ENCODE measurements around the gene PSG1. TPM values are rescaled to one million over a fixed set of nuclear protein-coding genes. Genes with fewer than 3 reads are reported as not detected.
"Not testable (repeated sequence)": the region's sequence is repeated elsewhere in the genome, so short reads cannot be mapped to it uniquely, and the experiment has no call there.

The PSG1 gene
- total RNA-seq, 1 donor from 2014 or later: not detected

DNA sequence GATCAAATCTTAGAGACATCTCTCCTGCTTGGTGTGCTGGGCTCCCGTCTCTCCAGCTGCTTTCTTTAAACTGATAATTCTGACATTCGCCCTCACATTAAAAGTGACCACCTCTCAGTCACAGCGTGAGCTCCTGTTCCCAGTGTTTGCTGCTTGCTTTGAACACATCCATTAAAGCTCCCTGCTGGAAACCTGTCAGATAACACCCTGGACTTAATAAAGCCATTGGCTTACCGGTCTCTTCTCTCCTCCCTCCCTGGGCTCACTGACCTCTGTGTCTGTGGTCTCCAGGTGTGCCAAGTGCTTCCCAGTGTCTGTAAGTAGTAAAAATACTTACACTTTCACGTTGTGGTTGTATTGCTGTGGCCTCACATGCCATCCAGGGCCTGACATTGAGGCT is 2.5 kb upstream of the PSG1 start:
- DNase-seq (ENCODE audit: low spot score): not testable (repeated sequence)

DNA sequence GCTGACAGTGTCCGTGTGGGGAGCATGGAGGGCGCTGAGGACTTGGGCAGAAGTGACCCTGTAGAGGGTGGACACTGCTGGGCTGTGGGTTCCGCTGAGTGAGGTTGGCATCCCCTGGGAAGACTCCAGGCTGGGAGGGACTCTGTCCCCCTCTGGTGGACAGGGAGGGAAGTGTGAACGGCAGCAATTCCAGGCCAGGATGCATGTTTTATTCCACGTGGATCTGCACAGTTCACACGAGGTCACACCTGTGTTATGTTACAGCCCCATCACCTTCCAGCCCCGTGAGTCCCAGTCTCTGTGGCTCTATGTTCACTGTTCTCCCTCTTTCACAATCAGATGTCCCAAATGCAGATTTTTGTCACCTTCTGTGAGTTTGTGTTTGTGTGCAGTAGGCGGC is 1.8 kb upstream of the PSG1 start:
- DNase-seq (ENCODE audit: low spot score): not testable (repeated sequence)

DNA sequence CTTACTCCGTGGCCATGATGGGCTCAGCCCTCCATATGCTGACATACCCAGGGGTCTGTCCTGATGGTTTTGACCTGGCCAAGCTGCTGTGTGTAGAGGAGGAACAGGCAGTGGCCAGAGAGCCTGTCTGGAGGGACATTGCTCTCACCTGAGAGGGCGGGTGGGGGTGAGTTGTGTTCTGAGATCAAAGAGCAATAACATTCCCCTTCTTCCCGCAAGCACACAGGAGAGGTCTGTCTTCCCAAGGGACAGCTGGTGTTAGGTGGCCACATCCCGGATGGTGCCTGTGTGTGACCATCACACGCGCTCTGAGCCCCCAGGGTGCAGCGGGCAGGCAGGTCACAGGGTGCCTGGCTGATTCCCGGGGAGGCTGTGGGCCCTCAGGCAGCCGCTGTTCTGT is 1.1 kb upstream of the PSG1 start:
- not testable (repeated sequence) for DNase-seq (ENCODE audit: low spot score)

DNA sequence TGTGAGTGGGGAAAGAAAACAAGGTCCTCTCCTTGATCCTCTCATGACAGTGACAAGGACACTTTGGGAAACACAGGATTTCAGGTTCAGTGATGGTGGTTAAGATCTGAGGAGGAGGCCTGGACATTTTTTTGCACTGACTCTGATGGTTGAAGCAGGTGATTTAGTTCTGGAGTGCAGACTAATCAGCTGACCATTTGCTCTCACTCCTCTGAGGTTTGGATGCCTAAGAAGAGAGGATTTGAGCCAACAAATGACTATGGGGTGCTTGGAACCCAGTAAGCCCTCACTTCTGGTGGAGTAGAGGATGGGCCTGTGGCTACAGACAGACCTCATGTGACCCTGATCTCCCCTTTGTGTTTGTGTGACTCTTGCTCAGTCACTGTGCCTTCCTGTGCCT is 2.9 kb downstream of the PSG1 start:
- not testable (repeated sequence) for DNase-seq (ENCODE audit: low spot score)

DNA sequence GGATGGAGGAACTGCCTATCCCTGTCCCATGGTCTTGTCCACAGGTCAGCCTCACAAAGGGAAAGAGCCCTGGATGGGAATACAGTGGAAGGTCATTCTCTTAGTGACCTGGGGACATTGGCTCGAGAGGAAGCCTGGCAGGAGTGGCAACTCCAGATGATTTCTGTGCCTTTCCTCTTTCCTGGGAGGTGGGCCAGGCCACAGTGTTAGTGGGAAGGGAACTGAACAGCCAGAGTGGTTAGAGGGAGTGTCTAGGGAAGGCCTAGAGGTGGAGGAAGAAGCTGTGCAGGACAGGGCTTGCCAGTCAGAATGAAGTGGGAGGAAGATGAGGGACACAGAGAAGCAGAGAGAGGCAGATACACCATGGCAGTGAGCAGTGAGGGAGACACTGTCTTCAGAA is 3.6 kb downstream of the PSG1 start:
- not testable (repeated sequence) for DNase-seq (ENCODE audit: low spot score)

DNA sequence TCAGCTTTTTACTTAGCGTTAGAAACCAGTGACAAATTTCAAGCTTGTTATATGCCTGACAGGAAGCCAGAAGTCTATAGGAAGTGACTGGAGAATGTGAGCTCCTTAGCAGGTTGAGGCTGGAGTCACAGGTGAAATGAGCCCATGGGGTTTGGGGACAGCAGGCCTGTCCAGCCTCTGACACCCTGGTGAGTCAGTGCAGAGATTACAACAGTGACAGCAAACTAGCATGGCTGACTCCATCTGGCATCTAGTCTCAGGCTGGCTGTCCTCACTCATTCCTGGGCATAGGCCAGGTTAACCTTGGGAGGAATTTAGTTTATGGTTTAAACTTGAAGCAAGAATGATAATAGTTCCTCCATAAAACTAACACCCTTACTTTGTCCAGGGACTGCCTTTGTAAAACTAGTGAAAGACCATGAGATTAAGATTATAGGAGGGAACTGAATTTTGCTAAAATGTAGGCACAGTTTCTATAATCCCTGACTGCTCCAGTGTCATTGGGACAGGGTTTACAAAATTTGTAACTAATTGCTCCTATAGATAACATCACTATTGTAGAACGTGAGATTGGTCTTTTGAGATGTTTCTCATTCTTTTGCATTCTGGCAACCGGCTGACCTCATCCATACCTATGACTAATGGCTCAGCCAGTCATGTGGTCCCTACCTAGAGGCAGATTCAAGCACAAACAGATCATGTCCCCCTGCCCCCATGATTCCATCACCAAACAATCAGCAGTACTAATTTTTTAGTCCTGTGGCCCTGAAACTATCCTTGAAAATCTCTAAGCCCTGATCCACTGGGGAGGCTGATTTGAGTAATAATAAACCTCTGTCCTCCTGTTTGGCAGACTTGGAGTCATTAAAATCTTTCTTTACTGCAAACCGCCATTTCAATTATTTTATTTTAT is 4.4 kb downstream of the PSG1 start:
- DNase-seq (ENCODE audit: low spot score): not testable (repeated sequence)

DNA sequence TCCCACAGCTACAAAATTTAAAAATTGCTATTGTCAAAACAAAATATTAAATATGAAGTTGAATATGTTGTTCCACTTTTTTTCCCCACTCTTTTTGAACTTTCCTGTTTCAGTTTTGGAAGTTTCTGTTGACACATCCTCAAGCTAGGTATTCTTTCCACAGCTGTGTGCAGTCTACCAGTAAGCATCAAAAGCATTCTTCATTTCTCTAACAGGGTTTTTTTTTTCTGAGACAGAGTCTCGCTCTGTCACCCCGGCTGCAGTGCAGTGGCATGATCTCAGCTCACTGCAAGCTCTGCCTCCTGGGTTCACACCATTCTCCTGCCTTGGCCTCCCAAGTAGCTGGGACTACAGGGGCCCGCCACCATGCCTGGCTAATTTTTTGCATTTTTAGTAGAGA is 5.4 kb downstream of the PSG1 start:
- DNase-seq (ENCODE audit: low spot score): not testable (repeated sequence)

DNA sequence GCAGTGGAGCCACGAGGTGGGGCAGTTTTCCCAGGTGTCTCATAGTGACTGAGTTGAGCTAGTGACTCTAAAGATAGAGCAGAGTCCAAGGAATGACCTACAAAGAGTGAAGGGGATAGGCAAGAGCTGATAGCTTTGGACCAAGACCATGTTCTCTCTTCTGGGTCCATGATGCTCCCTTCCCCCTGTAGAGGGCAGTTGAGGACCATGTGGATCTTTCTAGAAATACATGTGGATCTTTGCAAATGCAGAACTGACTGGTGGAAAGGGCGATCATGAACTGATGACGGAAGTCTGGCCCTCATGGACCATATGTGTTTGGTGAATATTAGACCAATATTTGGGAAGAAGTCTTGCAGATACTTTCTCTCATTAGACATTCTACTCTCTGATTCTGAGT is 6.9 kb downstream of the PSG1 start:
- no peak for DNase-seq (ENCODE audit: low spot score)

DNA sequence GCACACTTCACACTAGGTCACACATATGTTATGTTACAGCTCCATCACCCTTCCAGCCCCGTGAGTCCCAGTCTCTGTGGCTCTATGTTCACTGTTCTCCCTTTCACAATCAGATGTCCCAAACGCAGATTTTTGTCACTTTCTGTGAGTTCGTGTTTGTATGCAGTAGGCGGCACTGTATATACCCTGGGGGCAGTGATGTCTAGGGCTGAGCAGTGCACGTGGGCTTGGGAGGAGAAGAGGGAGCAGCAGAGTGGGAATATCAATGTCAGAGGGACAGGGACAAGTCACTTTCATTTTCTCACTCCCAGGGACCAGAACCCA is 22.0 kb downstream of the PSG1 start:
- no peak for DNase-seq (ENCODE audit: low spot score)

DNA sequence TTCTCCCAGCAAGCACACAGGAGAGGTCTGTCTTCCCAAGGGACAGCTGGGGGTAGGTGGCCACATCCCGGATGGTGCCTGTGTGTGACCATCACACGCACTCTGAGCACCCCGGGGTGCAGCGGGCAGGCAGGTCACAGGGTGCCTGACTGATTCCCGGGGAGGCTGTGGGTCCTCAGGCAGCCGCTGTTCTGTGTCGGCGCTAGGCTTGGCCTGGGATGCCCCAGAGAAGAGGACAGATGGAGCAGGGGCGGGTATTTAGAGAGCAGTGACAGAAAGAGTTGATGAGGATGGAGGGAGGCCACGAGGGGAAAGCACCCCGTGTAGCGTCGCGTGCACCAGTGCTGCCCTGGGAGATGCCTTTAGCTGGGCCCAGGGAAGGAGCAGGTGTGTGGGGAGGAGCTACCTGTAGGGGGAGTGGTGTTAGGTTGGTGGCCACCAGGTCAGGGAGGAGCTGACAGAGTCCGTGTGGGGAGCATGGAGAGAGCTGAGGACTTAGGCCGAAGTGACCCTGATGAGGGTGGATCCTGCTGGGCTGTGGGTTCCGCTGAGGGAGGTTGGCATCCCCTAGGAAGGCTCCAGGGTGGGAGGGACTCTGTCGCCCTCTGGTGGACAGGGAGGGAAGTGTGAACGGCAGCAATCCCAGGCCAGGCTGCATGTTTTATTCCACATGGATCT is 22.5 kb downstream of the PSG1 start:
- not testable (repeated sequence) for DNase-seq (ENCODE audit: low spot score)

DNA sequence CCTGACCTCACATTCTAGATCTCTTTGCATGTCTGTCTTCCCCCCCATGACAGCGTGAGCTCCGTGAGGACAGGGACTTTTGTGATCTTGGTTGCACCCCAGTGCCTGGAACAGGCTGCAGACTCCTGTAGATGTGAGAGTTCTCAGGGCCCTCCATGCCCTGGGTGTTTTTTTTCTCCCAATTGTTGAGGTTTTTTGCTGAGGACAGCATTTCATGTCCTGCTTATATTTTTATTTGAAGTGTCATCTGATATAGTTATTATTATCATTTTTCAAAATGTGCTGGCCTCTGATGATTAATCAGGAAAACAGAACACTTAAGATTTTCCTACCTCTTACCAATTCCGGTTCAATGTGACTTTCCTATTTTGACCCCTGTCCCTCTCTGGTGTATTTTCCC is 24.8 kb downstream of the PSG1 start:
- not testable (repeated sequence) for DNase-seq (ENCODE audit: low spot score)

DNA sequence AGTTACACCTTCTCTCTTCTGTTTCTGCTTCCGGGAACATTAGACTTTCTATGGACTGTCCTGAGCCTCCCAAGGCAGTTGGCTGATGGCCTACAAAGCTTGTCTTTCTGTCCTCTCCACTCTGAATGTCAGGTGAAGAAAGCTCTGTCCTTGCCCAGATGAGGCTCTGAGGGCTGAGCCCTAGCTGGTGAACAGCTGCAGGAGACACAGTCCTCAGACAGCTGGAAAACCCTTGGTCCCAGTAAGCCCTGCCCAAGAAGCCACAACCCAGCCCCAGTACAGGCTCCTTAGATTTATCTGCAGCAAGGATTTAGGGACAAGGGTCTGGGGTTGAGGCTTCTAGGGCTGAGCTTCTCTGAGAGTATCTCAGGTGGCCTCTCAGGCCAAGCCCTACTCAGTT is 26.3 kb downstream of the PSG1 start:
- DNase-seq (ENCODE audit: low spot score): not testable (repeated sequence)

DNA sequence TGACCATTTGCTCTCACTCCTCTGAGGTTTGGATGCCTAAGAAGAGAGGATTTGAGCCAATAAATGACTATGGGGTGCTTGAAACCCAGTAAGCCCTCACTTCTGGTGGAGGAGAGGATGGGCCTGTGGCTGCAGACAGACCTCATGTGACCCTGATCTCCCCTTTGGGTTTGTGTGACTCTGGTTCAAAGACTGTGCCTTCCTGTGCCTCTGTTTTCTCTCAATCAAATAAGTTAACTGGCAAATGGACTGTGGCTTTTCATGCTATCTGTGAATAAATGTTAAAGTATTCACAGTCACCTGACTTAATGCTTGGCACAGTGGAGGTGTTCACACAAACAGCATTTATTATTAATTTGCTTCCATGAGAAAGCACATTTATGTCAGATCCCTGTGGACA is 26.7 kb downstream of the PSG1 start:
- not testable (repeated sequence) for DNase-seq (ENCODE audit: low spot score)

DNA sequence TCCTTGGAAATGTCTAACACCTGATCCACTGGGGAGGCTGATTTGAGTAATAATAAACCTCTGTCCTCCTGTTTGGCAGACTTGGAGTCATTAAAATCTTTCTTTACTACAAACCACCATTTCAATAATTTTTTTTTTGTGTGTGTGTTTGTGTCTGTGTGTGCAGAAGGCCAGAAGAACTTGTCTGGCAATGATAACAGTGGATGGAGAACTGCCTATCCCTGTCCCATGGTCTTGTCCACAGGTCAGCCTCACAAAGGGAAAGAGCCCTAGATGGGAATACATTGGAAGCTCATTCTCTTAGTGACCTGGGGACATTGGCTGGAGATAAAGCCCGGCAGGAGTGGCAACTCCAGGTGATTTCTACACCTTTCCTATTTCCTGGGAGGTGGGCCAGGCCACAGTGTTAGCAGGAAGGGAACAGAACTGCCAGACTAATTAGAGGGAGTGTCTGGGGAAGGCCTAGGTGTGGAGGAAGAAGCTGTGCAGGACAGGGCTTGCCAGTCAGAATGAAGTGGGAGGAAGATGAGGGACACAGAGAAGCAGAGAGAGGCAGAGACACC is 27.7 kb downstream of the PSG1 start:
- not testable (repeated sequence) for DNase-seq (ENCODE audit: low spot score)

DNA sequence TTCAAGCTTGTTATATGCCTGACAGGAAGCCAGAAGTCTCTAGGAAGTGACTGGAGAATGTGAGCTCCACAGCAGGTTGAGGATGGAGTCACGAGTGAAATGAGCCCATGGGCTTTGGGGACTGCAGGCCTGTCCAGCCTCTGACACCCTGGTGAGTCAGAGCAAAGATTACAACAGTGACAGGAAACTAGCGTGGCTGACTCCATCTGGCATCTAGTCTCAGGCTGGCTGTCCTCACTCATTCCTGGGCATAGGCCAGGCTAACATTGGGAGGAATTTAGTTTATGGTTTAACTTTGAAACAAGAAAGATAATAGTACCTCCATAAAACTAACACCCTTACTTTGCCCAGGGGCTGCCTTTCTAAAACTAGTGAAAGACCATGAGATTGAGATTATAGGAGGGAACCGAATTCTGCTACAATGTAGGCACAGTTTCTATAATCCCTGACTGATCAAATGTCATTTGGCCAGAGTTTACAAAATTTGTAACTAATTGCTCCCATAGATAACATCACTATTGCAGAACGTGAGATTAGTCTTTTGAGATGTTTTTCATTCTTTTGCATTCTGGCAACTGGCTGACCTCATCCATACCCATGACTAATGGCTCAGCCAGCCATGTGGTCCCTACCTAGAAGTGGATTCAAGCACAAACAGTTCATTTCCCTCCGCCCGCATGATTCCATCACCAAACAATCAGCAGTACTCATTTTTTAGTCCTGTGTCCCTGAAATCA is 28.4 kb downstream of the PSG1 start:
- no peak for DNase-seq (ENCODE audit: low spot score)

DNA sequence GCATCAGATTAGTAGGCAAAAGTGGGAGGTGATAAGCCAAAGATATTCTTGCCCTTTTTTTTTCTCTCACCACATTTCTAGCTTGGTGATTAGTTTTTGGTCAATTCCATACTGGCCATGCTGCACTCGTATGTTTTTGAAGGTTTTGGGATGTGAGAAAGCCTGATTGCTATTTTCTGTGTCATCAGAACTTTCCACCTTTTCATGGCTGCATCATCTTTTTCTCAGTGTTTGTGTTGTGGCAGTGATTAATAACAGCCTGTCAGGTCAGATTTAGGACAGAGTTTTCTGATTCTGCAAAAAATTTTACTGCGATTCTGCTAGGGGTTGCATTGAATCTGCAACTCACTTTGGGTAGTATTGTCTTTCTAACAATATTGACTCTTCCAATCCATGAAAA is 32.9 kb downstream of the PSG1 start:
- DNase-seq (ENCODE audit: low spot score): no peak

DNA sequence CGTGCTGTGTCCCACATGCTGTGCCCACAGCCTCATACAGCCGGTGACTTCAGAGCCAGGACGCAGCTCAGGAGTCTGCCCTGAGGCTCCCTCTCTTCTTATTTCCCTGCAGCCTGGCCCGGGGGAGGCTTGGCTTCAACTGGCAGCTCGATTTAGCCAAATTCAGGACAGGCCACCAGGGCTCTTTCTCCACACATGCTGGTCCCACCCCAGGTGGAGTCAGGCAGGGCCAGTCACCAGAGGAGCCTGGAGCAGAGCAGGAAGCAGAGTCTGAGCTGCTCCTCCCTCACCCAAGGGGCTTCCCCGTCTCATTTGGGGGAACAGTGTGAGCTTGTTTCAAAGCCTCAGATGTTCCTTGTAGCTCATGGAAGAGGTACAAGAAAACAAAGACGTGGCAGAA is 35.9 kb downstream of the PSG1 start:
- DNase-seq (ENCODE audit: low spot score): not testable (repeated sequence)

DNA sequence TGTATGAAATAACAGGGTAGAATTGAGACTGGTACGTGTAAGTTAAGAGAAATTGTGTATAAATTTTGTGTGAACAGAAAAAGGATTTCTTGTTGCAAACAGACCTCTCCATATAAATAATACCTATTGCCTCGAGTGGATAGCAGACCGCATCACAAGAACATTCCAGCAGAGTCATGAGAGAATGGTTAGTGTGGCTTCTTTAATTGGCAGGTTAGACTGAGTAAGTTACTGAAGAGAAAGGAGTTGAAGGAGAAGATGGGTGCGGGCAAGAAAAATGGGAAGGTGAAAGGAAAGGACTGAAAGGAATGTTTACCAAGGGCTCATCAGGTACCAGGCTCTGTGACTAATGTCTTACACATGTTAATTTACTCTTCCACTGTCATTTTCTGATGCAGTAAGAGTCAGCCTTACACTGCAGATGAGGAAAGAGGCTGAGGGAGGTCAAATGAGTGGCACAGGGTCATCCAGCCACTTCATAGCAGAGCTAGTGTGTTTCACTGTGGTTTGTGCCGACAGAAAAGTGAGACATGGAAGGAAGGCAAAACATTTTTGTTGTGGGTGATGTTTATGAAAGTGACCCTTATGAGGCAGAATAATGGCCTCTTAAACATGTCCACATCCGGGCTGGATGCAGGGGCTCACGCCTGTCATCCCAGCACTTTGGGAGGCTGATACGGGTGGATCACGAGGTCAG is 46.6 kb downstream of the PSG1 start:
- DNase-seq (ENCODE audit: low spot score): not testable (repeated sequence)

DNA sequence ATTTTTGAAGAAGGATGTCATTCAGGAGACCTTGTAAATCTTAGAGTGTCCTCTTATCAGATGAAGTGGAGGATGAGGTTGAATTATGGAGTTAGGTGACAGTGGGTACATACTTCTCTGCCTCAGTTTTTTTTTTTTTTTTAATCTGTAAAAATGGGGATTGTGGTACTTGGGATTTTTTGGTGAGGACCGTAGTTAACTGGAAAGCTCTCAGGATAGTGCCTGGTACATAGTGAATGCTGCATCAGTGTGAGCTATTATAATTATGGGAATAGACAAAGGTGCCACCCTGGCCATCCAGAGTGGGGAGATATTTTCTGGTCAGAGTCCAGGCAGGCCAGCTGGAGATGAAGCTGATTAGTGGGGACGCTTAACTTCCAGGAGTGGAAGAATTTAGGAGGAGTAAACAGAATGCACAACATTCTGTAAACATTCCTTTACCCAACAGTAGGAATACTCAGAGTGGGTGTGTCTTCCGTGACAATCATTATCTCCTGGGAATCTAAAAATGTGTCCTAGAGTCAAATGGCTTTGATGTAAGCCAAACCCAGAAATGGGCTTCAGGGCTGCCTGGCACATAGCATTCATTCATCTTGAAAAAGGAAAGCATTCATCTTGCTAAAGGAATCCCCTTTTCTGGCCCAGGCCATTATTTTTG is 47.4 kb downstream of the PSG1 start:
- not testable (repeated sequence) for DNase-seq (ENCODE audit: low spot score)

DNA sequence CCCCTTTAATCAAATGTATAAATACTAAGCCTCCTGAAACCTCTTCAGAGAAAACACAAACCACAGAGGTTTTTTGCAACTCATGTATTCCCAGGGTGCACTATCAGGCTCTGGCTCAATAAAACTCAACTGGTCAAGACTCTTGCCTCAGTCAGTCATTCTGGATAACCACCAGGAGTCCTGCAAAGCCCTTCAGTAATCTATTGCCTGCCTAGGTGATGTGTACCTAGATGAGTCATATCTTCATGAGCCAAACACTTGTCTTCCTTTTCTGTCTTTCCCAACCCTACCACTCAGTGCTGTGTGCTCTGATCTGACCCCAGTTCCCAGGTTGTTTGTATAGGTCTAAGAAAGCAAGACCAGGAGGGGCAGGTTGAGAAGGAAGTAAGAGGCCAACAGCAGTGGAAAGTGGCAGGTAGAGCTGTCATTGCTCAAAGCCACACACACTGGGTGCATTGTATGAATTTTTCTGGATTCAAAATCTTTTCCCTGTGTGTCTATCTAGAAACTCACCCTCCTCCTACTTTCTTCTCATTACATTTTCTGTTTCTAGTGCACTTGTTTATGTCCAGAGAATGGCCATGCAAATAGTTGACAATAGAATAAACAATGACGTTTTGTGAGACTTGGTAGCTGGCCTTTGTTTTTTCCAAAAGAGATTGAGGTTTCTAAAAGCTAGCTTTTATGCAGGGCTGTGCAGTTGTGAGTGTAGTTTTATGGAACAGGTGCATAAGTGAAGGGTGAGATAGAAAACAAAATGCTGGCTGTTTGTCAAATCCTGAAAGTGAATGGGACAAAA is 48.1 kb downstream of the PSG1 start:
- no peak for DNase-seq (ENCODE audit: low spot score)
